Globus pallidus (tissue), 1 donor: ENCODE measurements around the gene PPP1R27.

Experiments
- DNase-seq: peaks from one replicate; pipeline ENCODE4 v3.0.0-alpha.2; 2015; ENCODE audit warnings: low spot score

PPP1R27 gene

GRCh38 chr17:81821147-81821546, 13.7 kb downstream of the PPP1R27 start:
- no peak for DNase-seq

GRCh38 chr17:81819708-81820107, 15.1 kb downstream of the PPP1R27 start:
- no peak for DNase-seq

- no peak for DNase-seq
Observed at GRCh38 chr17:81817758-81818147, 17.1 kb downstream of the PPP1R27 start.

- DNase-seq = no peak
Observed at GRCh38 chr17:81815646-81815986, 19.2 kb downstream of the PPP1R27 start.

GRCh38 chr17:81814748-81815645, 19.9 kb downstream of the PPP1R27 start:
- DNase-seq = no peak

GRCh38 chr17:81813861-81814683, 20.8 kb downstream of the PPP1R27 start:
- no peak for DNase-seq

- no peak for DNase-seq
Observed at GRCh38 chr17:81813371-81813684, 21.5 kb downstream of the PPP1R27 start.

GRCh38 chr17:81812571-81813370, 22.1 kb downstream of the PPP1R27 start:
- DNase-seq = no peak

- no peak for DNase-seq
Observed at GRCh38 chr17:81811705-81812570, 22.9 kb downstream of the PPP1R27 start.

- DNase-seq = no peak
Observed at GRCh38 chr17:81810892-81811704, 23.8 kb downstream of the PPP1R27 start.

GRCh38 chr17:81810476-81810875, 24.4 kb downstream of the PPP1R27 start:
- DNase-seq = no peak

- no peak for DNase-seq
Observed at GRCh38 chr17:81809556-81809998, 25.3 kb downstream of the PPP1R27 start.

- no peak for DNase-seq
Observed at GRCh38 chr17:81808778-81809555, 25.9 kb downstream of the PPP1R27 start.

- DNase-seq = no peak
Observed at GRCh38 chr17:81807839-81808238, 27.0 kb downstream of the PPP1R27 start.

GRCh38 chr17:81807210-81807719, 27.6 kb downstream of the PPP1R27 start:
- no peak for DNase-seq

GRCh38 chr17:81806461-81807209, 28.2 kb downstream of the PPP1R27 start:
- DNase-seq = no peak

GRCh38 chr17:81805707-81806460, 29.0 kb downstream of the PPP1R27 start:
- no peak for DNase-seq
